GM19043 (cell line): ENCODE data around the gene RAB15.

Experiments
- ATAC-seq: cut with Tn5 transposase; IDR thresholded peaks from one replicate; pipeline ENCODE4 v1.9.1; 2021; ENCODE audit warnings: low read depth; ENCODE audit not compliant: unreplicated experiment

RAB15 gene

DNA sequence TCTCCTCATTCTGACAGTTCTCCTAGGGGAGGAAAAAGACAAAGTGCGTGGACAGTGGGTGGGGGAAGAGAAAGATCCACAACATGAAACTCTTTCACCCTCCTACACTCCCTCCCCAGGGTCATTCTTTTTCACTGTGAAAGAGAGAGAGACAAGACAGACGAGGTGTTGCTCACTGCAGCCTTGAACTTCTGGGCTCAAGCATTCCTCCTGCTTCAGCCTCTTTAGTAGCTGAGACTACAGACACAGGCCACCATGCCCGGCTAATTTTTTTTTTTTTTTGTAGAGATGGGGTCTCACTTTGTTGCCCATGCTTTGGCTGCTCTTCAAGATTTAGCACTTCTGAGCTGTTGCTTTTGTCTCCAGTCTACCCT is 32.3 kb downstream of the RAB15 start:
- ATAC-seq = no peak

DNA sequence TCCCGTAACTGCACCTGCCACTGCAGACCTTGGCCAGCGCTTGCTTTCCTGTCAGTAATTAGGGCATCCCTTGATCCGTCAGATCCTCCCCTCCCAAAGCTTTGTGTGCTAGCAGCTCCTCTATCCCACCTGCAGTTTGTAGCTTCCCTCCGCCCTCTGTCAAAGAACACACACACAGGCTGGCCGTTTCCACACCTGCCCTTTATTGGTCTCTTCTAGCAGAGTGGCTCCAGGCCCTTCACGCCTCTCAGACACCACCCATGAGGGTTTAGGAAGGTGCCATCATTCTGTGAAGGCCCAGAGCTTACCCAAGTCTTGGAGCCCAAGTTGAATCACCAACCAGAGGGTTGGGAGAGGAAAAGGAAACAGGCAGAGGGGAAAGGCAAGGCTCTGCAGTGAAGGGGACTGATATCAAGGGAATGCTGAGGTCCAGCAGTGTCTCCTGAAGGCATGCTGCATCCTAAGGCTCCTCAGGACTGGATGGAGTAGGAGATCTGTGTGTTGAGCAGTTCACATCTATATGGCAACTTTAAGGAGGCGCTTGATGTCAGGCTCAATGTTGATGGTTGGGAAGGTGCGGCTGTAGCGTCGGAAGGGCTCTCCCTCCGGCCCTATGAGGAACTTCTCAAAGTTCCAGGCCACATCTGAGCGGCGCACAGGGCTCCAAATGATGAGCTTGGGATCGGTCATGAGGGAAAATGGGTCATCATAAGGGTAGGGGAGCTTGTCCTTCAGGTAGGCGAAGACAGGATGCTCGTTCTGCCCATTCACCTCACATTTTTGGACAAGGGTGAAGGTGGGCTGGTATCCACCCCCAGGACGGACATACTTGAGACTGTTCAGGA is 32.9 kb downstream of the RAB15 start:
- no peak for ATAC-seq

DNA sequence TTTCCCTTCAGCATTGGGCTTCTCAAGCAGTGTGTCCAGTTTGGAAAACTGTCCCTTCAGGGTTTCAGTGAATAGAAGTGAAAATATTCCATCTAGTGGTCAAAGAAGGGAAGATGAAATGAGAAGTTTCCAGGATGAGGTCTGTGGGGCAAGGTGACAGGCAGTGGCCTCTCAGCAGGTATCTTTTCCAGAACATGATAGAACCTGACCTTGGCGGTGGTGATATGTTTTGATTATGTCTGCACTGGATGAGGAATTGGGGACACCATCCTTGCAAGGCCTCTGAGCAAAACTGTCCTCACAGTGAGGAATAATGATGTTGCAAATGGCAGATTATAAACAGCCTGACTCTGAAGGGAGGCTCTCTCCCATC is 34.3 kb downstream of the RAB15 start:
- no peak for ATAC-seq

DNA sequence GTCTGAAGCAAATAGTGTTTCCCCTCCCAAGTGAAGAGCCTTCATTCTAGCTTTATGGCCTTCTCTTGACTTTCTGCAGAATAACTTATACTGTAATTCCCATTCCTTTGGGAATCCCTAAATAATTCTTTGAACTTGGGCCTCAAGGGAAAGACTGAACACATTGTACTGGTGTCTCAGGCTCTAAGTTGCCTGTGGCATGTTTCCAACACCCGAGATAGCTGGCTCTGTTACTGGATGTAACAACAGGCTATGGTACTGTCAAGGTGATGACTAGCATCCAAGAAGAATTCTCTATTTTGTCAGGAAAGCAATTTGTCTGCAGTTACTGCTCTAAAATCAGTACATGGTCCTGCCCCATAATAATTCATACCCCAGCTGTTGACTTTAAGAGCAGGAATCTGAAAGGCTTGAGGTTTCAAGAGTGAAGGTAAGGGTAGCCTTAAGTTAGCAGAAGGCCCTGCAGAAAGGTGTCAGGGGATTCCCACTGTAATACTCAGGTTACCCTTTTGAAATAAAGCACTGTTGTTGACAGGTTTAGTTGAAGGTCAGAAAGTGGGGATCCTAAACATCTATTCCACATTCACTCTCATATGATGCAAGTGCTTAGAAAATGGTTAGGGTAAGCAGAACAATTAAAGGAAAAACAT is 34.8 kb downstream of the RAB15 start:
- no peak for ATAC-seq

DNA sequence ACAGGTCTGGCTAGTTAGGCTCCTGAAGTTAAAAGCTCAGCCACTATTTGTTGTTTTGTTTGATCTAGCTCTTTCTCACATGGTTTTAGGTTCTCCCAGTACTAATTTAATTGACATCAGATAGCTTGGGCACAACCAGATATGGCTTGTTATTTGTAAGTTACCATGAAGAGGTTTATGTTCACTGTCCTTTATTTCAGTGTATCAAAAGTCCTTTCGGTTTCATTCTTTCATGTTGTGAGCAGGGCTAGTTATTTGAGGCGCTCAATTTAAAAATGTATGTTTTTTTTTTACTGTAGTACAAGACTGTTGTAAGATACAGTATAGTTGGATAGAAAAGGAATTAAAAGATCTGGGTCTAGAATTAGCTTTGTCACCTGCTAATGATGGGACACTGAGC is 36.6 kb downstream of the RAB15 start:
- no peak for ATAC-seq

DNA sequence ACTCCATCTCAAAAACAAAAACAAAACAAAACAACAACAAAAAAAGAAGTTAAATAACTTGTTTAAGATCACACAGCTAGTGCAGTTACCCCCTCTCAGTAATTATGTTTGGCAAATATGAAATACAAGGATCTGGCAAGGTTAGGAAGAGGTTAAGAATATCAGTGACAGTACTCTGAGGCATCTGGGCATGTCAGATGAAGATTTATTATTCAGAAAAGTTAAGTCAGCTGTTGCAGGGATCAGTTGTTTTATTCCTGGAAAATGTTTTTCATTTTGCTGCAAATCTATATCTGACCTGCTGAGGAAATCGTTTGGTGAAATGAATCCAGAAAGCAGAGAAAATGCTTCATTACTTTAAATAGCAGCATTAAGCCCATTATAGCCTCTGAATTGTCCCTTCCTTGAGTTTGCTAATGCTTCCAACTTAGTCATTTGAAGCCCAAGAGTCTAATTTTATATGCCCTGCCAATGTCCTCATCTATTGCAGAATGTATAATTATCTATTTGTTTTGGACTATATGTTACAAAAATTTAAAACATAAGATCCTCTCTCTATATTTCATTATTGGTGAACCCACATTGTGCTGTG is 37.7 kb downstream of the RAB15 start:
- ATAC-seq = no peak

DNA sequence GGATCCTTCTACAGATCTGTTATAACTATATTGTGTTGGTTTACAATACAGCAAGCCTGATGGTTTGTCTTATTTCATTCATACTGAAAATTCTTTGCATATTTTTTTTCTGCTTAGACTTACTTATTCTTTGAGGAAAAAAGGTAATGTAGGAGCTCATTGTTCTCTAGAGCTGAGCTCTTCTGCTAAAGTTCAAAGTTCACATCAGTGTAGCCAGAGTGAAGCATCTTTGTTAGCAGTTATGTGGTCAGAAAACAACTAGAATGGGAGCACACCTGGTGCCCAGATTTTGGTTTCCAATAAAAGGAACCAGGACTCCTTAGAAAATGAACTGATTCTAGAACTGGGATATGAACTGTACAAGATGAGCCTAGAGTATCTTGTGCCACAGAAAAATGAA is 39.9 kb downstream of the RAB15 start:
- no peak for ATAC-seq

DNA sequence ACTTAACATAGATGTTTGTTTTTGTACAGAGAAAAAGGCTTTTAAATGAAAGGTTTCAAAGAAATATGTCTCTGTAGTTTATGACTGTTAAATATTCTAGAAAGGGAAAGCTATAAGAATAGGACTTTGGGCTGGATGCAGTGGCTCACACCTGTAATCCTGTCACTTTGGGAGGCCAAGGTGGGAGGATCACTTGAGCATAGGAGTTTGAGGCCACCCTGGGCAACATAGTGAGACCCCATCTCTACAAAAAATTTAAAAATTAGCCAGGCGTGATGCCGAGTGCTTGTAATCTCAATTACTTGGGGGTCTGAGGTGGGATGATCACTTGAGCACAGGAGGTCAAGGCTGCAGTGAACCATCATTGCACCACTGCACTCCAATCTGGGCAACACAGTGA is 41.0 kb downstream of the RAB15 start:
- ATAC-seq = no peak

DNA sequence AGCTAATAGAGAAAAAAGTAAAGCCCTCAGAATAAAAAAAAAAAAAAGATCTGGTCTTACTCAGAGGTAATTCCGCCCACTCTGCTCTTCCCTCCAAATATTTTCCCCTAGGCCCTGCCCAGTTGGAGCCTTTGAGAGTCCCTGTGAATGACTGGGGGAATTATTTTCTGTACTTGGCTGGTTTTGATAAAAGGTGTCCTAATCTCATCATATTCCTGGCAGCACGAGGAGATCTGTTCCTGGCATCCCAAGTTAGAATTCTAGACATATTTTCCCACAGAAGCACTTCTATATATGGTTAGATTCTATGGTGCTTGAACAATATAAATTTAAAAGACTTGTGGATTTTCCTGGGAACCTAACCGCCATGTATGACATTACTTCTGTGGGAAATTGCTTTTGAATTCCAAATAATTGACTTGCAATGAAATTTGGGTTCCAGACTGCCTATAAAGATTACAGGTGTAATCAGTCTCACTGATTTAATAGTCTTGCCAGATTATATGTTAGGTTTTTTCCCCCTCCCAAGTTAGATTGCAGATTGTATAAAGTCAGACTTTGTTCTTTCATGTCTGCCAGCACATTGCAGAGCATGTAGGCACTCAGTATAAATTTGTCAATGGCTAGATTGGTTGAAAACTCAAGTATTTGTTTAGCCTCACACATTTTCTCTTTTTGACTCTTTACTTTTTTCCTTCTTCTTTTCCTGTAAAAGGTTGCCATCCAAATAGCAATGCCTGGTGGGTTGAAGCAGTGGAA is 41.9 kb downstream of the RAB15 start:
- no peak for ATAC-seq

DNA sequence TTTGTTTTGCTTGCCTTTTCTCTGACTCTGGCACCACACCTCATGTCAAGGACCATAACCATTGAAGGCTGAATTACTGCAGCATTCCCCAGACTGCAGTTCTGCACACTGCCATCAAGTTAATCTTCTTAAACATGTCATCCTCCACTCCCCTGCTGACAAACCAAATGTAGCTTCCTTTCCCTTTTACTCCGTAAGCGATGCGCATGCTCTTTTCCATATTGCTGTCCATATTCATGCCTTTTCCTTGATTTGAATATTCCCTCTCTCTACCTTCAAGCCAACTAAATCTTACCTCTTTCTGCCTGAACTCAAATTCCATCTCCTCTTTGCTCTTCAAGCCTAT is 43.1 kb downstream of the RAB15 start:
- no peak for ATAC-seq

DNA sequence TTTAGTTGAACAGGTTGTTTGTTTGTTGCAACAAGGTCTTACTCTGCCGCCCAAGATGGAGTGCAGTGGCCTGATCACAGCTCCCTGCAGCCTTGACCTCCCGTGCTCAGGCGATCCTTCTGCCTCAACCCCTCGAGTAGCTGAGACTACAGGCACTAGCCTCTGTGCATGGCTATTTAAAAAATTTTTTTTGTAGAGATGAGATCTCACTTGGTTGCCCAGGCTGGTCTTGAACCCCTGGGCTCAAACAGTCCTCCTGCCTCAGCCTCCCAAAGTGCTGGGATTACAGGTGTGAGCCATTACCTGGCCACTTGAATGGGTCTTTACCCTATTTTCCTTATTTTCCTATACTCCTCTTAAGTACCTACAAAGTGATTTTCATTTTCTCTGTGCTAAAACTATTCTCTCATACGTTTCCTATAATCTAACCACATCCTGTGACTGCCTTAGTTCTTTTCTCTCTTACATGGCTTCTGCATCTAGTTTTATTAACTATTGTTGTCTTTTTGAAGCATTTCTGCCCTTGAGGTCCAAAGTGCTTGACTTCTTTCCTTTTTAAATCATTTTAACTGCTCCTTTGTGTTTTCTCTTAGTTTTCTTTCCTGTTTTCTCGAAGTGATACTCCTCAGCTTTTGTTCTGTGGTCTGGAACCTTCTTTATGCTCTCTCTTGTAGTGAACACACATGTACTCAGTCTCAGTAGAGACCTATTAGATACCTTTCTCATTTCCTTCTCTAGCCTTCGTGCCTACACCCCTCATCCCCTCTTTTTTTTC is 43.7 kb downstream of the RAB15 start:
- peak; percentile 91 for ATAC-seq

DNA sequence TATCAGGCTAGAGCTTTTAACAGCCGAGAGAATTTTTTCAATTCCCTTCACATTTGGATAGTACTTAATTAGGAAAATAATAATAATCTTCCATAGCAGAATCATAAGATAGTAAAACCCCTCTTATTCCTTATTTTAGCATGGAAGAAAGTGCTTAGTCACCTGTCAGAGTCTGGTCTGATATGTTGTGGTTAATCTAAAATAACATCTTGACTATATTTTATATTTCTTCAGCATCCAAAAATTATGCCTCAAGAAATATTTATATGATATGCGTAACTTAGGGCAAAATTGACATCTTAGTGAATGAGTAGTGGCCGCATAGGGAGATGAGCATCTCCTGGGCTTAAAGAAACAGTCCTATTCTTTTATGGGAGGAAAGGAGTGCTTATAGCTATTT is 45.1 kb downstream of the RAB15 start:
- no peak for ATAC-seq

DNA sequence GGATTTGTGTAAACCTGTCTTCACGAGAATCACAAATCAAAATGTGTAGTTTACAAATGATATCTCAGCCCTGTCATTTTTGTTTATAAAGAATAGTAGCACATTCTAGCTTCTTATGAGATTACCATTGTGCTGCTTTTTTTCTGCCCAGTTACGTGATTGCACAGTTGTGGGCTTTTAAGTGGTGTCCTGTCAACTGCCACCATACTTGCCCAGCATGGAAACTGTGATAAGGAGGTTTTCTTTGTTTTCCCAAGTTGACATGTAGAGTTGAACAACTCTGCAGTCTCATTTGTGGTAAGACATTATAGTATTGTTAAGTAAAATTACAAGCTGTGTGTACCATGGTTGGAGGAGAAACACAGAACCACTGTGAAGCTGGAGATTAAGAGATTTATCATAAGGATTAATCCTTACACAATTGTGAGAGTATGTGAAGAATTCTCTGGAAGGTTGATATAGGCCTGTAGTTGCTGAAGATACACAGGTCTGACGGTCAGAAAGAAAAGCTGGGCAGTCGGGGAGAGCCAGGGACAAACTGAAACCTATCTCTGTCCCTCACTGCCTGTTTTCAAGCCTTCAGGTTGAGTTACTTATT is 45.6 kb downstream of the RAB15 start:
- no peak for ATAC-seq

DNA sequence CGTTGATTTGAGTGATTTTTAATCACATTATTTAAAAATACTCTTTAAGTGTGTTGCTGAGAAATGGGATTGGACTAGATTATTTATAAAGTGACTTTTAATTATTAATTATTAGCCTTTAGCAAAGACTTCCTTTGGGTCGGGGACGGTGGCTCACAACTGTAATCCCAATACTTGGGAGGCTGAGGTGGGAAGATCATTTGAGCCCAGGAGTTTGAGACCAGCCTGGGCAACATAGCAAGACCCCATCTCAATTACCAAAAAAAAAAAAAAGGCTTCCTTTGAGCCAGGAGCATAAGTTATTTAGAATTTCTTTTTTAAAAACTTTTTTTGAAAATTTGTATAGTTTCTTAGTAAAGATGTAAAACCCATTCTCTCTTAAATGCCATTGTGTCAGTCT is 49.1 kb downstream of the RAB15 start:
- ATAC-seq = no peak

DNA sequence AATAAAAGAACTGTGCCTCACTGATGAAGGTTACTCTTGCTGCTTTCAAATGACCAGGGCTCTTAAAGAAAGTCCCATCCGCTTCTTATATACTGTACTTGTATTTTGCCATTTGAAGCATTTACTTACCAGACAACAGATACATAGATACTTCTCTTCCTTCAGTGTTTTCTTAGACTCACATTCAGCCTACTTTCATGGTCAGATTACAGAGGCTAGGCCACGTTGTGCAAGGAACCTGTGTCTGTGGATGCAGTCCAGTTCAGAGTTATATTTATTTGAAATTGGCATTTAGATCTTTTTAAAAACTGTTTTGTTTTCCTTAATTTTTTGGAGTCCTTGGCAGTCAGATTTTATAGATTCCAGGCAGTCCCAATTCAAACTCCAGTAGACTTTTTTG is 51.7 kb downstream of the RAB15 start:
- ATAC-seq = no peak

DNA sequence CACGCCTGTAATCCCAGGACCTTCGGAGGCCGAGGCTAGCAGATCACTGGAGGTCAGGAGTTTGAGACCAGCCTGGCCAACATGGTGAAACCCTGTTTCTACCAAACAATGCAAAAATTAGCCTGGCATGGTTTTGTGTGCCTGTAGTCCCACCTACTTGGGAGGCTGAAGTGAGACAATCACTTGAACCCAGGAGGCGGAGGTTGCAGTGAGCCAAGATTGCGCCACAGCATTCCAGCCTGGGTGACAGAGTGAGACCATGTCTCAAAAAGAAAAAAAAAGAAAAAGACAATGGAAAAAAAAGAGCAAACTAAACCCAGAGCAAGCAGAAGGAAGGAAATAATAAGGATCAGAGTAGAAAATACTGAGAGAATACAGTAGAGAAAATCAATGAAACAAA is 52.5 kb downstream of the RAB15 start:
- no peak for ATAC-seq

DNA sequence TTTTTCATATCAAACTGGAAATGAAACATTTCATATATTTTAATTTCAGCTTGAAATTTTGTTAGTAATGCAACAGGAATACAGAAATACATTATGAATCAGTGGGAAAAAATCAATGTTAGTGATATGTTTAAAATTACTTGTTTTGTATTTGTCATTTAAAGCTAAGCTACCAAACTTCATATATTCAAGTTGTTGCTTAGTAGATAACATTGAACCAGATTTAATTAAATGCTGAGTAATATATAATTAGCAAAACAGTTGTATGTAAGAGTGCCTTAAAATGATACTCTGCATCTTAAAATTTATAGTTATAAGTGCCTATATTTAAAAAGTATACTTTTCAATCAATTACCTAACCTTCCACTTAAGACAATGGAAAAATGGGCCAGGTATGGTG is 52.9 kb downstream of the RAB15 start:
- no peak for ATAC-seq

DNA sequence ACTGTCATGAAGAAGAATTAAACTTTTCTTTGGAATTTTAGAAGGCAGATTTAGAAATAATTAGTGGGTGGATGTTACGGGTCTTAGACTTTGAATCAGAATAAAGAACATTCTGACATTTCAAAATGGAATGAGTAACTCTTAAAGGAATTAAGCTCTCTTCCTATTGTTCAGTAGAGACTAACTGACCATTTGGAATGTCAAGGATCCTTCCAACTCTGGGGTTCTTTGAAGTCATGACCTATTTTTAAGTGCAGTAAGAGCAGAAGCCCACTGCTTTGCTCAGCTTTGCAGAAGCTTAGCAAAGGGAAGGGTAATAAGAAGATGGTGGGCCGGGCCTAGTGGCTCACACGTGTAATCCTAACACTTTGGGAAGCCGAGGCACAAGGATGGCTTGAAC is 53.9 kb downstream of the RAB15 start:
- no peak for ATAC-seq

DNA sequence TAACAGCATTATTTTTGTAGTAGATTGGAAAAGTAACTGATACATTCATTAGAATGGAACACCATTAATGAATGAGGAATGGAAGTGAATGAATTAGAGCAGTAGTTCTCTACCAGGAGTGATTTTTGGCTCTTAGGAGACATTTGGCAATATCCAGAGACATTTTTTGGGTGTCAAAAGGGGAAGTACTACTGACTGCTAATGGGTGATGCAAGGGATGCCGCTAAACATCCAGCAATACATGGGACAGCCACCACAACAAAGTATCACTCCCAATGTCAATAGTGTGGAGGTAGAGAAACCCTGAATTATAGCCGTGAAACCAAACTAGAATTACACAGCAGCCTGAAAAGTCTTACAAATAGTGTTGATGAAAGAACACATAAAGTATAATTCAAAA is 56.3 kb downstream of the RAB15 start:
- ATAC-seq = no peak

DNA sequence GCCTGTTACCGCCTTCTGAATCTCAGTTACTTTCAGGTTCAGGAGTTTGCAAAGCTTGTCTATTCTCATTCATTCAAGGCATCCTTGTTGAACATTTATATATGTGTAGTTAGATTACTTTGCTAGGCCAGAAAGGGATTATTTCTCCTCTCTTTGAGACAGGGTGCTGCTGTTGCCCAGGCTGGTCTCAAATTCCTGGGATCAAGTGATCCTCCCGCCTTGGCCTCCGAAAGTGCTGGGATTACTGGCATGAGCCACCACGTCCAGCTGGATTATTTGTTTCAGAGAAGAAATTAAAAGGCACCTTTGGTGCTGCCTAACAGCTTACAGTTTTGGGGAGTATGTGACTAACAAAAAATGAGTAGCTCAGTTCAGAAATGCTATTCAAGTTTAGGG is 57.1 kb downstream of the RAB15 start:
- no peak for ATAC-seq
